Measurements from ENCODE around the gene MXD1. TPM values are rescaled to one million over a fixed set of nuclear protein-coding genes. Genes with fewer than 3 reads are reported as not detected.

Gene MXD1
- total and polyA plus RNA-seq, 9 of the 15 experiments (the other 6 are each of a cell fraction or from before 2014, with no cell fraction given) = 6.7 to 35.9 (median 11.0) TPM

DNA sequence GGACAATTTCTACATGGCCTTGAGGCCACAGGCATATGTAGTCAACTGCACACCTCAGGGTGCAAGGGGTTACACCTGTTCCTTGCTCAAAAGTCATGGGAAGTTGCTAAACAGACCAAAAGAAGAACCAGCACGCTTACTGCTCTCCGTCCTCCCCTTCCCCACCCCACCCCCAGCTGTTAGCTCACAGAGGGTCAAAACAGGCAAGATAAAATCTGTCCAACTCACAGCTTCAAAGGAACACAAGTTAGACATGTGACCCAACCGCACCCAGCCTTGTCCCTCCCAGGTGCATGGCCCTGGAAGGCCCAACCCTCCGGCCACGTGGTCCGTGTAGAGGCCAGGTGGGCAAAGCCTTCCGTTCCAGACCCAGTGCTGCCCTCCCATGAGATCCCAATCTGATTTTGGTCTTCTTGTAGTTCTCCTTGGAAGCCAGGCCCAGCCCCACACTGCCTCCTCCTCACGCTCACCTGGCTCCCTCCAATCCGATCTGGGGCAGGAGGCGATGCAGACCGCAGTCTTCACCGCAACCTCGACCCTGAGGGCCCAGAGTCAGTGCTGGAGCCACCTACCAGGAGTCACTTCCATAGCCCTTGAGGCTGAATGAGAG is 61.0 kb downstream of the MXD1 start (continued):
- peak; percentile 82 to 89; a peak in 3 of 4 replicates for TF ChIP-seq MAZ (CRISPR knock-in tag; conservative IDR thresholded peaks at IDR 0.05 in 1 of 2, IDR thresholded peaks at IDR 0.05 in 1 of 2)
- TF ChIP-seq, protein P1, sequence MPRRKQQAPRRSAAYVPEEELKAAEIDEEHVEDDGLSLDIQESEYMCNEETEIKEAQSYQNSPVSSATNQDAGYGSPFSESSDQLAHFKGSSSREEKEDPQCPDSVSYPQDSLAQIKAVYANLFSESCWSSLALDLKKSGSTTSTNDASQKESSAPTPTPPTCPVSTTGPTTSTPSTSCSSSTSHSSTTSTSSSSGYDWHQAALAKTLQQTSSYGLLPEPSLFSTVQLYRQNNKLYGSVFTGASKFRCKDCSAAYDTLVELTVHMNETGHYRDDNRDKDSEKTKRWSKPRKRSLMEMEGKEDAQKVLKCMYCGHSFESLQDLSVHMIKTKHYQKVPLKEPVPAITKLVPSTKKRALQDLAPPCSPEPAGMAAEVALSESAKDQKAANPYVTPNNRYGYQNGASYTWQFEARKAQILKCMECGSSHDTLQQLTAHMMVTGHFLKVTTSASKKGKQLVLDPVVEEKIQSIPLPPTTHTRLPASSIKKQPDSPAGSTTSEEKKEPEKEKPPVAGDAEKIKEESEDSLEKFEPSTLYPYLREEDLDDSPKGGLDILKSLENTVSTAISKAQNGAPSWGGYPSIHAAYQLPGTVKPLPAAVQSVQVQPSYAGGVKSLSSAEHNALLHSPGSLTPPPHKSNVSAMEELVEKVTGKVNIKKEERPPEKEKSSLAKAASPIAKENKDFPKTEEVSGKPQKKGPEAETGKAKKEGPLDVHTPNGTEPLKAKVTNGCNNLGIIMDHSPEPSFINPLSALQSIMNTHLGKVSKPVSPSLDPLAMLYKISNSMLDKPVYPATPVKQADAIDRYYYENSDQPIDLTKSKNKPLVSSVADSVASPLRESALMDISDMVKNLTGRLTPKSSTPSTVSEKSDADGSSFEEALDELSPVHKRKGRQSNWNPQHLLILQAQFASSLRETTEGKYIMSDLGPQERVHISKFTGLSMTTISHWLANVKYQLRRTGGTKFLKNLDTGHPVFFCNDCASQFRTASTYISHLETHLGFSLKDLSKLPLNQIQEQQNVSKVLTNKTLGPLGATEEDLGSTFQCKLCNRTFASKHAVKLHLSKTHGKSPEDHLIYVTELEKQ (CRISPR knock-in tag; IDR thresholded peaks at IDR 0.05) = peak; percentile 55
- no peak for TF ChIP-seq SIRT6 (IDR thresholded peaks at IDR 0.05; ENCODE audit: low read depth, low read length)
- TF ChIP-seq SNRNP70 (optimal IDR thresholded peaks at IDR 0.05; ENCODE audit: low read depth, low read length) = no peak
- no peak for TF ChIP-seq ZNF696 (CRISPR knock-in tag; conservative IDR thresholded peaks at IDR 0.05)
- no peak for TF ChIP-seq XRCC4 (IDR thresholded peaks at IDR 0.05; ENCODE audit: extremely low read depth, insufficient read depth, insufficient read length)
- TF ChIP-seq, protein P2, sequence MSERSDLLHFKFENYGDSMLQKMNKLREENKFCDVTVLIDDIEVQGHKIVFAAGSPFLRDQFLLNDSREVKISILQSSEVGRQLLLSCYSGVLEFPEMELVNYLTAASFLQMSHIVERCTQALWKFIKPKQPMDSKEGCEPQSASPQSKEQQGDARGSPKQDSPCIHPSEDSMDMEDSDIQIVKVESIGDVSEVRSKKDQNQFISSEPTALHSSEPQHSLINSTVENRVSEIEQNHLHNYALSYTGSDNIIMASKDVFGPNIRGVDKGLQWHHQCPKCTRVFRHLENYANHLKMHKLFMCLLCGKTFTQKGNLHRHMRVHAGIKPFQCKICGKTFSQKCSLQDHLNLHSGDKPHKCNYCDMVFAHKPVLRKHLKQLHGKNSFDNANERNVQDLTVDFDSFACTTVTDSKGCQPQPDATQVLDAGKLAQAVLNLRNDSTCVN (CRISPR knock-in tag; IDR thresholded peaks at IDR 0.05) = no peak
- peak; percentile 16; the same call in 1 of the 2 replicates for TF ChIP-seq HCFC1 (IDR thresholded peaks at IDR 0.05; ENCODE audit: low read depth, low read length)
- TF ChIP-seq, protein P3, sequence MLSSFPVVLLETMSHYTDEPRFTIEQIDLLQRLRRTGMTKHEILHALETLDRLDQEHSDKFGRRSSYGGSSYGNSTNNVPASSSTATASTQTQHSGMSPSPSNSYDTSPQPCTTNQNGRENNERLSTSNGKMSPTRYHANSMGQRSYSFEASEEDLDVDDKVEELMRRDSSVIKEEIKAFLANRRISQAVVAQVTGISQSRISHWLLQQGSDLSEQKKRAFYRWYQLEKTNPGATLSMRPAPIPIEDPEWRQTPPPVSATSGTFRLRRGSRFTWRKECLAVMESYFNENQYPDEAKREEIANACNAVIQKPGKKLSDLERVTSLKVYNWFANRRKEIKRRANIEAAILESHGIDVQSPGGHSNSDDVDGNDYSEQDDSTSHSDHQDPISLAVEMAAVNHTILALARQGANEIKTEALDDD (IDR thresholded peaks at IDR 0.05) = no peak
- TF ChIP-seq PURB (CRISPR knock-in tag; IDR thresholded peaks at IDR 0.05; ENCODE audit: low read depth) = no peak
- TF ChIP-seq NCOA1 (IDR thresholded peaks at IDR 0.05; ENCODE audit: low read depth) = peak; percentile 66; the same call in 1 of the 2 replicates
- TF ChIP-seq, protein P4, sequence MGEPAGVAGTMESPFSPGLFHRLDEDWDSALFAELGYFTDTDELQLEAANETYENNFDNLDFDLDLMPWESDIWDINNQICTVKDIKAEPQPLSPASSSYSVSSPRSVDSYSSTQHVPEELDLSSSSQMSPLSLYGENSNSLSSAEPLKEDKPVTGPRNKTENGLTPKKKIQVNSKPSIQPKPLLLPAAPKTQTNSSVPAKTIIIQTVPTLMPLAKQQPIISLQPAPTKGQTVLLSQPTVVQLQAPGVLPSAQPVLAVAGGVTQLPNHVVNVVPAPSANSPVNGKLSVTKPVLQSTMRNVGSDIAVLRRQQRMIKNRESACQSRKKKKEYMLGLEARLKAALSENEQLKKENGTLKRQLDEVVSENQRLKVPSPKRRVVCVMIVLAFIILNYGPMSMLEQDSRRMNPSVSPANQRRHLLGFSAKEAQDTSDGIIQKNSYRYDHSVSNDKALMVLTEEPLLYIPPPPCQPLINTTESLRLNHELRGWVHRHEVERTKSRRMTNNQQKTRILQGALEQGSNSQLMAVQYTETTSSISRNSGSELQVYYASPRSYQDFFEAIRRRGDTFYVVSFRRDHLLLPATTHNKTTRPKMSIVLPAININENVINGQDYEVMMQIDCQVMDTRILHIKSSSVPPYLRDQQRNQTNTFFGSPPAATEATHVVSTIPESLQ (CRISPR knock-in tag; IDR thresholded peaks at IDR 0.05) = no peak
- no peak for TF ChIP-seq ILK (tag; IDR thresholded peaks at IDR 0.05; ENCODE audit: borderline replicate concordance, low read depth)
- 0 out of 2 replicates have a peak, but pooled peaks have one; percentile 18 for TF ChIP-seq ZNF444 (CRISPR knock-in tag; IDR thresholded peaks at IDR 0.05)
- TF ChIP-seq ZSCAN32 (CRISPR knock-in tag; IDR thresholded peaks at IDR 0.05) = no peak; the same call in 1 of the 2 replicates
- TF ChIP-seq, protein P5, sequence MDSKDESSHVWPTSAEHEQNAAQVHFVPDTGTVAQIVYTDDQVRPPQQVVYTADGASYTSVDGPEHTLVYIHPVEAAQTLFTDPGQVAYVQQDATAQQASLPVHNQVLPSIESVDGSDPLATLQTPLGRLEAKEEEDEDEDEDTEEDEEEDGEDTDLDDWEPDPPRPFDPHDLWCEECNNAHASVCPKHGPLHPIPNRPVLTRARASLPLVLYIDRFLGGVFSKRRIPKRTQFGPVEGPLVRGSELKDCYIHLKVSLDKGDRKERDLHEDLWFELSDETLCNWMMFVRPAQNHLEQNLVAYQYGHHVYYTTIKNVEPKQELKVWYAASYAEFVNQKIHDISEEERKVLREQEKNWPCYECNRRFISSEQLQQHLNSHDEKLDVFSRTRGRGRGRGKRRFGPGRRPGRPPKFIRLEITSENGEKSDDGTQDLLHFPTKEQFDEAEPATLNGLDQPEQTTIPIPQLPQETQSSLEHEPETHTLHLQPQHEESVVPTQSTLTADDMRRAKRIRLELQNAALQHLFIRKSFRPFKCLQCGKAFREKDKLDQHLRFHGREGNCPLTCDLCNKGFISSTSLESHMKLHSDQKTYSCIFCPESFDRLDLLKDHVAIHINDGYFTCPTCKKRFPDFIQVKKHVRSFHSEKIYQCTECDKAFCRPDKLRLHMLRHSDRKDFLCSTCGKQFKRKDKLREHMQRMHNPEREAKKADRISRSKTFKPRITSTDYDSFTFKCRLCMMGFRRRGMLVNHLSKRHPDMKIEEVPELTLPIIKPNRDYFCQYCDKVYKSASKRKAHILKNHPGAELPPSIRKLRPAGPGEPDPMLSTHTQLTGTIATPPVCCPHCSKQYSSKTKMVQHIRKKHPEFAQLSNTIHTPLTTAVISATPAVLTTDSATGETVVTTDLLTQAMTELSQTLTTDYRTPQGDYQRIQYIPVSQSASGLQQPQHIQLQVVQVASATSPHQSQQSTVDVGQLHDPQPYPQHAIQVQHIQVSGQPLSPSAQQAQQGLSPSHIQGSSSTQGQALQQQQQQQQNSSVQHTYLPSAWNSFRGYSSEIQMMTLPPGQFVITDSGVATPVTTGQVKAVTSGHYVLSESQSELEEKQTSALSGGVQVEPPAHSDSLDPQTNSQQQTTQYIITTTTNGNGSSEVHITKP (IDR thresholded peaks at IDR 0.05; ENCODE audit: partially characterized antibody) = no peak

All from K562 (cell line).